SK-N-SH treated with all-trans-retinoic acid at 6 μM for 48 hours (cell line): ENCODE data around the gene NCOA4.

Experiments
- ATAC-seq: fragments of 200-7000 bp; cut with Tn5 transposase; 3 replicates; pipeline ENCODE4 v1.9.1; 2020; ENCODE audit warnings: mild to moderate bottlenecking, moderate library complexity
- ARNTL ChIP-seq: fragments of 450-650 bp; formaldehyde crosslinking; IDR thresholded peaks from 2 replicates; pipeline ENCODE4 v1.5.0; 2020; ENCODE audit warnings: low read depth, mild to moderate bottlenecking, moderate library complexity, borderline replicate concordance
- BACH2 ChIP-seq: fragments of 250-450 bp; sonication (Bioruptor Pico); IDR thresholded peaks from 2 replicates; pipeline ENCODE4 v1.9.0; 2021; ENCODE audit warnings: mild to moderate bottlenecking, borderline replicate concordance
- CREB5 ChIP-seq: fragments of 250-450 bp; sonication (Bioruptor Pico); IDR thresholded peaks from 2 replicates; pipeline ENCODE4 v1.5.1; 2020; ENCODE audit warnings: low read depth, mild to moderate bottlenecking, moderate library complexity
- CSDC2 ChIP-seq: fragments of 250-450 bp; sonication (Bioruptor Pico); IDR thresholded peaks from 2 replicates; pipeline ENCODE4 v1.5.0; 2020; ENCODE audit warnings: mild to moderate bottlenecking, moderate library complexity
- ISL1 ChIP-seq: fragments of 250-450 bp; sonication (Bioruptor Pico); IDR thresholded peaks from 2 replicates; pipeline ENCODE4 v2.1.2; 2022; ENCODE audit warnings: mild to moderate bottlenecking, moderate library complexity
- OSR1 ChIP-seq: fragments of 250-450 bp; sonication (Bioruptor Pico); IDR thresholded peaks from 2 replicates; pipeline ENCODE4 v1.8.0; 2022; ENCODE audit warnings: moderate library complexity, mild to moderate bottlenecking, inconsistent platforms
- POU6F1 ChIP-seq: fragments of 250-450 bp; sonication (Bioruptor Pico); IDR thresholded peaks from 2 replicates; pipeline ENCODE4 v1.8.0; 2021; ENCODE audit warnings: low read depth, mild to moderate bottlenecking, moderate library complexity, borderline replicate concordance
- PPARA ChIP-seq: fragments of 250-450 bp; sonication (Bioruptor Pico); IDR thresholded peaks from 2 replicates; pipeline ENCODE4 v1.5.0; 2020; ENCODE audit warnings: mild to moderate bottlenecking, borderline replicate concordance
- RARB ChIP-seq: fragments of 250-450 bp; sonication (Bioruptor Pico); IDR thresholded peaks from 2 replicates; pipeline ENCODE4 v1.8.0; 2021; ENCODE audit warnings: mild to moderate bottlenecking, moderate library complexity
- SNAI2 ChIP-seq: fragments of 250-450 bp; sonication (Bioruptor Pico); IDR thresholded peaks from 2 replicates; pipeline ENCODE4 v1.5.0; 2020; ENCODE audit warnings: mild to moderate bottlenecking, moderate library complexity
- TCF4 ChIP-seq: fragments of 250-450 bp; sonication (Bioruptor Pico); IDR thresholded peaks from 2 replicates; pipeline ENCODE4 v1.8.0; 2021; ENCODE audit warnings: mild to moderate bottlenecking, moderate library complexity, borderline replicate concordance
- TOX ChIP-seq: fragments of 250-450 bp; sonication (Bioruptor Pico); IDR thresholded peaks from 2 replicates; pipeline ENCODE4 v1.8.0; 2021; ENCODE audit warnings: mild to moderate bottlenecking, moderate library complexity, borderline replicate concordance
- ZFP3 ChIP-seq: fragments of 250-450 bp; sonication (Bioruptor Pico); IDR thresholded peaks from 2 replicates; pipeline ENCODE4 v1.5.0; 2020; ENCODE audit warnings: mild to moderate bottlenecking, moderate library complexity
- ZFP30 ChIP-seq: fragments of 450-650 bp; formaldehyde crosslinking; IDR thresholded peaks from 2 replicates; pipeline ENCODE4 v1.5.0; 2022; ENCODE audit warnings: mild to moderate bottlenecking, moderate library complexity
- ZNF565 ChIP-seq: fragments of 450-650 bp; formaldehyde crosslinking; conservative IDR thresholded peaks from 2 replicates; pipeline ENCODE4 v1.5.0; 2020; ENCODE audit warnings: low read depth, mild to moderate bottlenecking, moderate library complexity
- ZNF70 ChIP-seq: fragments of 450-650 bp; formaldehyde crosslinking; IDR thresholded peaks from 2 replicates; pipeline ENCODE4 v1.5.0; 2020; ENCODE audit warnings: mild to moderate bottlenecking, moderate library complexity
- ZNF8 ChIP-seq: fragments of 450-650 bp; formaldehyde crosslinking; IDR thresholded peaks from 2 replicates; pipeline ENCODE4 v1.5.0; 2020; ENCODE audit warnings: mild to moderate bottlenecking, moderate library complexity
- TF ChIP-seq, protein P1 (sequence below): fragments of 250-450 bp; sonication (Bioruptor Pico); IDR thresholded peaks from 2 replicates; pipeline ENCODE4 v1.5.0; 2020; ENCODE audit warnings: mild to moderate bottlenecking, moderate library complexity
- TF ChIP-seq, protein P2 (sequence below): fragments of 250-450 bp; sonication (Bioruptor Pico); IDR thresholded peaks from 2 replicates; pipeline ENCODE4 v1.5.1; 2021; ENCODE audit warnings: mild to moderate bottlenecking, moderate library complexity

NCOA4 gene

DNA sequence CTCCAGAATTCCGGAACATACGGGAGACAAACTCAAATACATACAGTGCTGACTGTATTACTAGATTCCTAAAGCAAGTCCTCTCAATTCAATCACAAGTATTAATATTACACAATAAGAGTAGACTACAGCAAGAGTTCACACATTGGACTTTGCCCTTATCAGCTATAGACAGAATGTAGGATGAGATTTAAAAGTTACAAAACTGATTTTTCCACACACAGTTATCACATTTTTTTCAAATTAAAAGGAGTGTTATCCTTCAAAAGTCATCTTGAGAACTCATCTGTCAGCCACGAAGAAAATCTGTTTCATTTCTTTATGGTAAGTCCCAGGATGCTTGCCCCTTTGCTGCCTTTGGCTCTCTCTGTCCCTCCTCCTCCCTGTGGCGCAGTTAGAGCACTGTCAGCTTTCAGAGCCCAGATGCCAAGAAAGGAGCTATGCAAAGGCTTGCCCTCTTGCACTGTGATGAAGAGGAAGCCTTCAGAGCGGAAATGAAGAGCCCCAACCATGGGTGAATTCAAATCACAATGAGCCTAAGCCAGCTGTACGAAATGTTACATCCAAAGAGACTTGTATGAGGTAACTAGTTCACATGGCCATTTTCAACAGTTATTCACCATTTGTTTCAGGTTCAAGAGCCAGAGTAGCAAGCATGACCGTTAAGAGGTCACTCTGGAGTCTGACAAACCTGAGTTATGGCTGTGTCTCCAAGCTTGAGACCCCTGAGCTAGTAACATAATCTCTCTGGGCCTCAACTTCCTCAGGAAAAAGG lies 10.7 kb downstream of the NCOA4 start (continued):
- TF ChIP-seq, protein P1, sequence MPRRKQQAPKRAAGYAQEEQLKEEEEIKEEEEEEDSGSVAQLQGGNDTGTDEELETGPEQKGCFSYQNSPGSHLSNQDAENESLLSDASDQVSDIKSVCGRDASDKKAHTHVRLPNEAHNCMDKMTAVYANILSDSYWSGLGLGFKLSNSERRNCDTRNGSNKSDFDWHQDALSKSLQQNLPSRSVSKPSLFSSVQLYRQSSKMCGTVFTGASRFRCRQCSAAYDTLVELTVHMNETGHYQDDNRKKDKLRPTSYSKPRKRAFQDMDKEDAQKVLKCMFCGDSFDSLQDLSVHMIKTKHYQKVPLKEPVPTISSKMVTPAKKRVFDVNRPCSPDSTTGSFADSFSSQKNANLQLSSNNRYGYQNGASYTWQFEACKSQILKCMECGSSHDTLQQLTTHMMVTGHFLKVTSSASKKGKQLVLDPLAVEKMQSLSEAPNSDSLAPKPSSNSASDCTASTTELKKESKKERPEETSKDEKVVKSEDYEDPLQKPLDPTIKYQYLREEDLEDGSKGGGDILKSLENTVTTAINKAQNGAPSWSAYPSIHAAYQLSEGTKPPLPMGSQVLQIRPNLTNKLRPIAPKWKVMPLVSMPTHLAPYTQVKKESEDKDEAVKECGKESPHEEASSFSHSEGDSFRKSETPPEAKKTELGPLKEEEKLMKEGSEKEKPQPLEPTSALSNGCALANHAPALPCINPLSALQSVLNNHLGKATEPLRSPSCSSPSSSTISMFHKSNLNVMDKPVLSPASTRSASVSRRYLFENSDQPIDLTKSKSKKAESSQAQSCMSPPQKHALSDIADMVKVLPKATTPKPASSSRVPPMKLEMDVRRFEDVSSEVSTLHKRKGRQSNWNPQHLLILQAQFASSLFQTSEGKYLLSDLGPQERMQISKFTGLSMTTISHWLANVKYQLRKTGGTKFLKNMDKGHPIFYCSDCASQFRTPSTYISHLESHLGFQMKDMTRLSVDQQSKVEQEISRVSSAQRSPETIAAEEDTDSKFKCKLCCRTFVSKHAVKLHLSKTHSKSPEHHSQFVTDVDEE (CRISPR knock-in tag): no peak
- TF ChIP-seq ZNF8 (CRISPR knock-in tag) (no peak), TCF4 (no peak), ISL1 (CRISPR knock-in tag) (no peak)

GRCh38 chr10:46019177-46019528 lies 11.3 kb downstream of the NCOA4 start:
- no peak for ATAC-seq
- TF ChIP-seq, protein P2, sequence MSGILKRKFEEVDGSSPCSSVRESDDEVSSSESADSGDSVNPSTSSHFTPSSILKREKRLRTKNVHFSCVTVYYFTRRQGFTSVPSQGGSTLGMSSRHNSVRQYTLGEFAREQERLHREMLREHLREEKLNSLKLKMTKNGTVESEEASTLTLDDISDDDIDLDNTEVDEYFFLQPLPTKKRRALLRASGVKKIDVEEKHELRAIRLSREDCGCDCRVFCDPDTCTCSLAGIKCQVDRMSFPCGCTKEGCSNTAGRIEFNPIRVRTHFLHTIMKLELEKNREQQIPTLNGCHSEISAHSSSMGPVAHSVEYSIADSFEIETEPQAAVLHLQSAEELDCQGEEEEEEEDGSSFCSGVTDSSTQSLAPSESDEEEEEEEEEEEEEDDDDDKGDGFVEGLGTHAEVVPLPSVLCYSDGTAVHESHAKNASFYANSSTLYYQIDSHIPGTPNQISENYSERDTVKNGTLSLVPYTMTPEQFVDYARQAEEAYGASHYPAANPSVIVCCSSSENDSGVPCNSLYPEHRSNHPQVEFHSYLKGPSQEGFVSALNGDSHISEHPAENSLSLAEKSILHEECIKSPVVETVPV: no peak
- TF ChIP-seq OSR1 (no peak), CSDC2 (no peak), TCF4 (no peak), ZFP30 (CRISPR knock-in tag) (no peak)

- TF ChIP-seq CREB5 (CRISPR knock-in tag) (no peak), ZNF8 (CRISPR knock-in tag) (no peak), BACH2 (CRISPR knock-in tag) (no peak), SNAI2 (CRISPR knock-in tag) (no peak), TCF4 (no peak), PPARA (no peak), CSDC2 (no peak), RARB (CRISPR knock-in tag) (no peak), ARNTL (no peak), ZFP3 (CRISPR knock-in tag) (no peak), ZNF565 (CRISPR knock-in tag) (no peak), TOX (CRISPR knock-in tag) (no peak), OSR1 (no peak), ZNF70 (CRISPR knock-in tag) (no peak), POU6F1 (CRISPR knock-in tag) (no peak)
- TF ChIP-seq, protein P1 (CRISPR knock-in tag): no peak
- TF ChIP-seq, protein P2: no peak
- no peak for ATAC-seq
Observed at GRCh38 chr10:46018453-46019176, 11.8 kb downstream of the NCOA4 start.
